GM18867 (cell line): ENCODE measurements around the gene ZNF451.
"Not testable (repeated sequence)": the region's sequence is repeated elsewhere in the genome, so short reads cannot be mapped to it uniquely, and the experiment has no call there.

Experiments used
- ATAC-seq: cut with Tn5 transposase; IDR thresholded peaks from one replicate; pipeline ENCODE4 v1.9.1; 2021; ENCODE audit warnings: mild to moderate bottlenecking, moderate library complexity; ENCODE audit not compliant: unreplicated experiment

The ZNF451 gene, protein sequence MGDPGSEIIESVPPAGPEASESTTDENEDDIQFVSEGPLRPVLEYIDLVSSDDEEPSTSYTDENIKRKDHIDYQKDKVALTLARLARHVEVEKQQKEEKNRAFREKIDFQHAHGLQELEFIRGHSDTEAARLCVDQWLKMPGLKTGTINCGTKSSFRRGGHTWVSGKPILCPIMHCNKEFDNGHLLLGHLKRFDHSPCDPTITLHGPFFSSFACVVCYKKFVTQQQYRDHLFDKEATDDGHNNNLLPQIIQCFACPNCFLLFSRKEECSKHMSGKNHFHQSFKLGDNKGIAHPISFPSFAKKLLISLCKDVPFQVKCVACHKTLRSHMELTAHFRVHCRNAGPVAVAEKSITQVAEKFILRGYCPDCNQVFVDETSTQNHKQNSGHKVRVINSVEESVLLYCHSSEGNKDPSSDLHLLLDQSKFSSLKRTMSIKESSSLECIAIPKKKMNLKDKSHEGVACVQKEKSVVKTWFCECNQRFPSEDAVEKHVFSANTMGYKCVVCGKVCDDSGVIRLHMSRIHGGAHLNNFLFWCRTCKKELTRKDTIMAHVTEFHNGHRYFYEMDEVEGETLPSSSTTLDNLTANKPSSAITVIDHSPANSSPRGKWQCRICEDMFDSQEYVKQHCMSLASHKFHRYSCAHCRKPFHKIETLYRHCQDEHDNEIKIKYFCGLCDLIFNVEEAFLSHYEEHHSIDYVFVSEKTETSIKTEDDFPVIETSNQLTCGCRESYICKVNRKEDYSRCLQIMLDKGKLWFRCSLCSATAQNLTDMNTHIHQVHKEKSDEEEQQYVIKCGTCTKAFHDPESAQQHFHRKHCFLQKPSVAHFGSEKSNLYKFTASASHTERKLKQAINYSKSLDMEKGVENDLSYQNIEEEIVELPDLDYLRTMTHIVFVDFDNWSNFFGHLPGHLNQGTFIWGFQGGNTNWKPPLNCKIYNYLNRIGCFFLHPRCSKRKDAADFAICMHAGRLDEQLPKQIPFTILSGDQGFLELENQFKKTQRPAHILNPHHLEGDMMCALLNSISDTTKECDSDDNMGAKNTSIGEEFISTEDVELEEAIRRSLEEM

DNA sequence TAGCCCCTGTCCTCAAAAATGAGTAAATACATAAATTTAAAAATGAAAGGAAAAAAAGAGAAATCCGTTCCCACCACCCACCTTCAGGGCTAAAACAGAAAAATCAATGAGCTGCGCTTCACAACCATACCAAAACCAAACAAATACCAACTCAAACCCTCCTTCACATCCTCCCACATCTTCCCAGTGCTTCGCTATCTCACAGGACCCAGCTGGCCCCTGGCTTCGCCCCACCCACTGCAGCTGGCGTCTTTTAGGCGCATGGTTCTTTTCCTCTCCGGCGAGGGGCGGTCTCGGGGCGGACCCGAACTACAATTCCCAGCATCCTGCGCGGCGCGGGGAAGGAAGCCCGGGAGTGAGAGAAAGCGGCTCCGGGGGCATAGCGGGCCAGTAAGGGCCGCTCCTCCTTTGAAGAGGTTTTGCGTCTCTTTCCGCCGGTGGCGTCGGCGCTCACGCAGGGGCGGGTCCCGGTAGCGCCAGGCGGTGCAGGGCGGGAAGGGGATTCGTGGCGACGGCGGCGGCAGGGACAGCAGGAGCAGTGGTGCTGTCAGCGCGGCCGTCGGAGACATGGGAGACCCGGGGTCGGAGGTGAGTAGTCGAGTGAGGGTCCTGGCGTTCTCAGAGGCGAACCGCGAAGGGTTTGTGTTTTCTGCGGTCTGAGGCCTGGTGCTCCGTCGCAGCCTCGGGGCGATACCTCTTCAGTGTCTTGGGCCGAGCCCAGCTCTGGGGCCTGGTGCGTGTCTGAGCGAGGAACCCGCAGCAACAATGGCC is at the start of gene ZNF451:
Gene ZNF451, plus strand, starts transcription at position 502 of the 771 bp plus-strand sequence. Its CDS starts 66 bp downstream, at position 568.
- peak; percentile 90 for ATAC-seq

- ATAC-seq, result not testable (repeated sequence)
Observed at GRCh38 chr6:57044061-57044460, 45.9 kb upstream of the ZNF451 start.

DNA sequence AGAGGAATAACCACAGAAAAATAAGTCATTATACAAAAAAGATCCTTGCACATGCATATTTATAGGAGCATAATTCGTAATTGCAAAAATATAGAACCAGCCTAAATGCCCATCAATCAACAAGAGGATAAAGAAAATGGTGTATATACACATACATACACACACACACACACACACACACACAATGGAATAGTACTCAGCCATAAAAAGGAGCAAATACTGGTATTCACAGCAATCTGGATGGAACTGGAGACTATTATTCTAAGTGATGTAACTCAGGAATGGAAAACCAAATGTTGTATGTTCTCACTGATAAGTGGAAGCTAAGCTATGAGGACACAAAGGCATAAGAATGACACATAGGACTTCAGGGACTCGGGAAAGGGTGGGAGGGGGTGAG is 45.4 kb upstream of the ZNF451 start:
- ATAC-seq, result no peak

DNA sequence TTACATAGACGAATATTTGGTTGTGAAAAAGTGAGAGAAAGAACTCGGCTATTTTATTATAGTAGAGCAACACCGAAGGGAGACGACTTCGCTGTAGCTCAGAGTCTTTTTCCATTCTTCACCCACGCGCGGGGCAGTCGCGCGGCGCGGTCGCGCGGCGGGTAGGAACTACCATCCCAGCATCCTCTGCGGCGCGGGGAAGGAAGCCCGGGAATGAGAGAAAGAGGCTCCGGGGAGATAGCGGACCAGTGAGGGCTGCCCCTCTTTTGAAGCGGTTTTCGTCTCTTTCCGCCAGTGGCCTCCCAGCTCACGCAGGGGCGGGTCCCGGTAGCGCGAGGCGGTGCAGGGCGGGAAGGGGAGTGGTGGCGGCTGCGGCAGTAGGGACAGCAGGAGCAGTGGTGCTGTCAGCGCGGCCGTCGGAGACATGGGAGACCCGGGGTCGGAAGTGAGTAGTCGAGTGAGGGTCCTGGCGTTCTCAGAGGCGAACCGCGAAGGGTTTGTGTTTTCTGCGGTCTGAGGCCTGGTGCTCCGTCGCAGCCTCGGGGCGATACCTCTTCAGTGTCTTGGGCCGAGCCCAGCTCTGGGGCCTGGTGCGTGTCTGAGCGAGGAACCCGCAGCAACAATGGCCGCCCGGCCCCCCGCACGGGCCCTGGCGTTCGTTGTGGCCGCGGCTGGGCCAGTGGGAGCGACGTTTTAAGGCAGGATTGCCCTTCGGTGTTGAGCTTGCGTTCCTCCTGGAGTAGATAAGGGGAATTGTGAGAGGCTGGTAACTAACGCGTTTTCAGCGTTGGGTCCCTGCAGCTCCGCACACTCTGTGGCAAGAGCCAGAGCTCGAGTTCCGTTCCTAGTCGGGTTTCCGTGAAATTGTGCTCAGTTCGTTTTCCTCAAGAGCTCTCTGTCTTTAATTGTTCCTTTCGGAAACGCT is 43.4 kb upstream of the ZNF451 start, which contains the start of gene KIAA1586:
Gene KIAA1586, plus strand, starts transcription at position 362 of the 925 bp plus-strand sequence. Its CDS starts 63 bp downstream, at position 425.
- ATAC-seq, result peak; percentile 93

DNA sequence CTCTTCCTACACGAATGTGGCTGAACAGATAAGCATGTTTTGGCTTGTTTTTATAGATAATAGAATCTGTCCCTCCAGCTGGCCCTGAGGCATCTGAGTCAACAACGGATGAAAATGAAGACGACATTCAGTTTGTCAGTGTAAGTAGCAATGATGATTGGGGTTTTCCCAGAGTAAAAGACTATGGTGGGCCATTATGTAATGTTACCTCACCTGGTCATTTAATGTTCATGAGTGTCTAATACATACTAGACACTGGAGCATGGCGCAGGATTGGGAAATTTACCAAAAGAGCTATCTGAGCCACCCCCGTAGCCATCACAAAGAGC is 42.8 kb upstream of the ZNF451 start:
- ATAC-seq, result peak; percentile 26

DNA sequence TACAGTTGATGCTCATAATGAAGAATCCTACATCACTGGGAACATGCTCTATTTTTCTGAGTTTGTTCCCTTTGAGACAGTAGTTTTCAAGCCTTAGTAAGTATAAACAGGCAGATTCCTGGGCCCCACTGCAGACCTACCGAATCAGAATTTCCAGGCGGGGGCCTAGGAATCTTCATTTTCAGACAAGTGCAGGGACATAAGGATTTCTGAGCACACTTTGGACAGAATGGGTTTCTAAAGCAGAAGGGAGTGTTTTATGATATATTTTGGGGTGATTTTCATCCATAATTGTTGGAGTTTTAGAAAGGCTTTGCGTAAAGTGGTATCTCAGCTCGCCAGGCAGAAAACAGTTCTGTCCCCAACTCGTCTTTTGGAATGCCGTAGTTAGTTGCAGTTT is 42.1 kb upstream of the ZNF451 start:
- not testable (repeated sequence) for ATAC-seq

GRCh38 chr6:57048577-57048976 is 41.4 kb upstream of the ZNF451 start:
- no peak for ATAC-seq

DNA sequence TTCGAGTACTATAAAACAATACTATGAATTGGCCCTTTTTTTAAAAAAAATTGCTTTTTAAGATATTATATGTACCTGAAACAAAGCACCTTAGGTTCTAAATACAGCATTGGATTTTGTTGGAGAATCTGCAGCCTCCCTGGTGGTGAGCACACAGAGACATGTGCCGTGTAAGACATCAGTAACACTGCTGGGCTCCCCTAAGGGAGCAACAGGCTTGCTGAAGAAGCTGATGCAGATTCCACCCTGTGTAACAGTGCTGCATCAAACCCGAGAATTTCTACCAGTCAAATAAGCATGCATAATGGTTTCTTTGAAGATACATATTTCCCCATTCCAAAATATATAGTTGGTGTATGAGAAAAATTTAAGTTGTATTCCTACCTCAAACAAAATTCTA is 26.1 kb upstream of the ZNF451 start:
- ATAC-seq, result no peak

DNA sequence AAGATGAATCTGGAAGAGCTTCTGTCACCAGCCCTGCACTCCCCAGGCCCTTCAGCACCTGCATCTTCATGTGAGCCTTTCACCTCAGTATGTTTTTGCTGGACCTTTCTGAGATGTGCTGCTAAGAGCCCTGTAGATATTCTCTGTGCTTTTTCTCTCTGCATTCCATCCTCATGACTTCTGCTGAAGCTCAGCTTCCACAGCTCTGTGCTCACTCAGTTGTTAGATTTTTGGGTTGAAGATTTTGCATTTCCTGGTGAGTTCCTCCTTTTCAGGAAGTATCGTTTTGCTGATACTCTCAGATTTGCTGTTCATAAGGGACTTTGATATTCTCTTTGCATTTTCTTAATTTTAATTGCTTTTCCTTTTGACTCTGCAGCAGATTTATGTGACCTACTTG is 25.2 kb upstream of the ZNF451 start:
- ATAC-seq, result no peak

DNA sequence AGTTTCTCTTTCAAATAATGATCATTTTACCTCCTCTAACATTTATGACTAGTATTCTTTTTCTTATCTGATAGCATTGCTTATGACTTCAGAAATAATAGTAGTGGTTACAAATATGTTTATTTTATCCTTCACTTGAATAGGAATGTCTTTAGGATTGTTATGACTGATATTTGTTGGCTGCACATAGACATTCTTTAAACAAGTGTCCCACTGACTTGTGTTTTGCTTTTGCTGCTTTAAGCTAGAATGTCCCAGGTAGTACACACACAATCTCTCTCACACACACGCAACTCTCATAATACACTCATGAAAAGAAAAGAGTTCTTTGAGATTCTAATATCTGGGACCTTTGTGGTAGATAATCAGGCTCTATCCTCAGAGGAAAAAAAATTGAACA is 21.9 kb upstream of the ZNF451 start:
- ATAC-seq, result no peak

GRCh38 chr6:57069228-57069627 is 20.8 kb upstream of the ZNF451 start:
- no peak for ATAC-seq

DNA sequence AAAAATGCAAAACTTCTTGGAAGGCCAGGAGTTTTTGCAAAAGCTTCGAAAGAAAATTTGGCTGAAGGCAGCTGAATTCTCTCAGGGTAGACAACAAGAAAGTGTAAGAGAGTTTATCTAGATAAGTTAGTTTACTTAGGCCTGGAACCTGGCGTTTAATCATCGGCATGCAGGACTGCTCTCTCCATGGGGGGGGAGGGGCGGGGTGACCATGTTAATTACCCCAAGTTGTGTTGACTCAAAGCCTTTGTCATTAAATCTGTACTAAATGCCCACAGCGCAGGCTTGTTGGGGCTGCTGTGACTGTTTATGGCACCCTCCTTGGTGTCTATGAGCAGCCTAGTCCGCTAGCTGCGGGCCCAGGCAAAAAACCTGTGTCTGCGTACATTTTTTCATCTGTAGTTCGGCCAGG is 20.1 kb upstream of the ZNF451 start:
- no peak for ATAC-seq

GRCh38 chr6:57072108-57072507 is 17.9 kb upstream of the ZNF451 start:
- ATAC-seq, result no peak

- ATAC-seq, result no peak
Observed at GRCh38 chr6:57074383-57074782, 15.6 kb upstream of the ZNF451 start.

- ATAC-seq, result no peak
Observed at GRCh38 chr6:57075092-57075491, 14.9 kb upstream of the ZNF451 start.

GRCh38 chr6:57078531-57079207 is 11.3 kb upstream of the ZNF451 start:
- ATAC-seq, result no peak

GRCh38 chr6:57085471-57085870 is 4.5 kb upstream of the ZNF451 start:
- ATAC-seq, result no peak

DNA sequence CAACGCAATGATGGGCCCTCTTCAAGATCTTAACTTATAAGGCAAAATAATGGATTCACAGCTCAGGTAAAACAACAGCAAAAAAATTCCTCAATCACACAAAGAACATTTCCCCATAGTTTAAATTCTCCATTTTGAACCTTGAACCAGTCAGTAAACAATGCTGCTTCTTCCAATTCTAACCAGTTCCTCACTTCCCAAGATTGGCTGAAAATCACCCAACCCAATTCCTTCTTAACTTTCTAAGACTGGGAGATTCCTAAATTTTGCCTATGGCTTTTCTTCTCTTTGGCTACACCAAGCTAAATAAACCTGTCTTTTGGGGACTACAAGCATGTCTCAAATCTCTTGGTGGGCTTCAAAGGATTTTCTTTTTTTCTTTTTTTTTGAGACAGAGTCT is 3.1 kb upstream of the ZNF451 start:
- ATAC-seq, result no peak

GRCh38 chr6:57087916-57088315 is 2.1 kb upstream of the ZNF451 start:
- ATAC-seq, result no peak
